Astrocyte (in vitro differentiated cells and primary cell): ENCODE results near the gene PDCD10. TPM values are rescaled to one million over a fixed set of nuclear protein-coding genes. Genes with fewer than 3 reads are reported as not detected.
A peak's percentile ranks its signal among the peaks of the same experiment; 100 is the strongest.

Experiments
- DNase-seq: peaks from one replicate; pipeline ENCODE4 v3.0.0-alpha.2; 2010; ENCODE audit warnings: low read depth
- FAIRE-seq: peaks from 2 replicates; lab custom pipeline; 2011; peaks lifted over from hg19 to GRCh38; lab: Jason Lieb, UNC
- H2AFZ ChIP-seq: 2 replicates; pipeline ENCODE4 v1.6.0; 2012; ENCODE audit warnings: low read depth, low read length, inconsistent platforms
- H3K27ac ChIP-seq: 2 replicates; pipeline ENCODE4 v1.5.1; 2011; ENCODE audit warnings: low read depth, low read length, inconsistent platforms
- H3K27me3 ChIP-seq: 2 replicates; pipeline ENCODE4 v1.6.0; 2011; ENCODE audit warnings: low read length, inconsistent platforms; ENCODE audit not compliant: insufficient read depth
- H3K36me3 ChIP-seq: 2 replicates; pipeline ENCODE4 v1.5.1; 2011; ENCODE audit warnings: low read length, inconsistent platforms; ENCODE audit not compliant: insufficient read depth
- H3K4me1 ChIP-seq: 2 replicates; pipeline ENCODE4 v1.5.1; 2011; ENCODE audit warnings: low read length, inconsistent platforms; ENCODE audit not compliant: insufficient read depth
- H3K4me2 ChIP-seq: 2 replicates; pipeline ENCODE4 v1.6.0; 2012; ENCODE audit warnings: low read length, inconsistent platforms
- H3K4me3 ChIP-seq: 2 replicates; pipeline ENCODE4 v1.5.1; 2011; ENCODE audit warnings: low read depth, mild to moderate bottlenecking, low read length, inconsistent platforms; ENCODE audit not compliant: insufficient read depth
- H3K79me2 ChIP-seq: 2 replicates; pipeline ENCODE4 v1.6.0; 2012; ENCODE audit warnings: mild to moderate bottlenecking, low read length, inconsistent platforms; ENCODE audit not compliant: insufficient read depth
- H3K9ac ChIP-seq: 2 replicates; pipeline ENCODE4 v1.6.0; 2012; ENCODE audit warnings: mild to moderate bottlenecking, low read length, inconsistent platforms
- H3K9me3 ChIP-seq: 2 replicates; pipeline ENCODE4 v1.5.1; 2012; ENCODE audit warnings: low read depth, mild to moderate bottlenecking, low read length, inconsistent platforms; ENCODE audit not compliant: insufficient read depth
- H4K20me1 ChIP-seq: 2 replicates; pipeline ENCODE4 v1.6.0; 2012; ENCODE audit warnings: low read length, inconsistent platforms; ENCODE audit not compliant: insufficient read depth
- H3K27ac Mint-ChIP-seq: one replicate; pipeline ENCODE4 v1.8.0; 2021; ENCODE audit warnings: mild to moderate bottlenecking, mixed read lengths; ENCODE audit not compliant: unreplicated experiment
- H3K27me3 Mint-ChIP-seq: one replicate; pipeline ENCODE4 v1.8.0; 2021; ENCODE audit warnings: low read depth, mixed read lengths; ENCODE audit not compliant: unreplicated experiment
- H3K36me3 Mint-ChIP-seq: one replicate; pipeline ENCODE4 v1.8.0; 2021; ENCODE audit warnings: low read depth, mixed read lengths; ENCODE audit not compliant: unreplicated experiment
- H3K4me1 Mint-ChIP-seq: one replicate; pipeline ENCODE4 v1.8.0; 2021; ENCODE audit warnings: low read depth, mixed read lengths; ENCODE audit not compliant: unreplicated experiment
- H3K4me3 Mint-ChIP-seq: one replicate; pipeline ENCODE4 v1.8.0; 2021; ENCODE audit warnings: mild to moderate bottlenecking, moderate library complexity, mixed read lengths; ENCODE audit not compliant: unreplicated experiment
- H3K9me3 Mint-ChIP-seq: one replicate; pipeline ENCODE4 v1.8.0; 2021; ENCODE audit warnings: mild to moderate bottlenecking, mixed read lengths; ENCODE audit not compliant: unreplicated experiment
- EZH2 ChIP-seq: IDR thresholded peaks from 2 replicates; pipeline ENCODE4 v1.6.1; 2012; ENCODE audit warnings: mild to moderate bottlenecking, low read length, inconsistent platforms; ENCODE audit not compliant: insufficient read depth
- total RNA-seq: library from RNA; stranded (reverse); gene quantifications from 2 replicates; pipeline ENCODE4 v1.2.1, GENCODE V29; 2021
- TF ChIP-seq, protein P1 (sequence below): IDR thresholded peaks from 2 replicates; pipeline ENCODE4 v1.5.1; 2011; ENCODE audit warnings: low read depth, mild to moderate bottlenecking, inconsistent platforms, low read length, moderate library complexity; ENCODE audit not compliant: insufficient read depth

PDCD10 gene
- total RNA-seq, 1 donor from 2014 or later, result 66.9 TPM

DNA sequence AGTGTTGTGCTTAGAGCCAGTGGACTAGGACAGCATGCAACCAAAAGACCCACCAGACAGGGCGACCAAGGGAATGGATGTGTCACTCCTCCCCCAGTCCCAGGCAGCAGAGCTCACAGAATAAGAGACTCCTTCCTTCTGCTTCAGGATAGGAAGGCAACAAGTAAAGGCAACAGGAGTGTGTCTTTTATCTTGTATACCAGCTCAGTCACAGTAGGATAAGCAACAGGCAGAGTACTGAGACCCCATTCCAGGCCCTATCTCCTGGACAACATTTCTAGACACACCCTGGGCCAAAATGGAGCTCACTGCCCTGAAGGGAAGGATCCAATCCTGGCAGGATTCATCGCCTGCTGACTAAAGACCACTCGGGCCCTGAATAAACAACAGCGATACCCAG, 25.0 kb downstream of the PDCD10 start:
- Histone ChIP-seq H4K20me1 (peaks cover 70% of the 10 kb centered on the region), H3K9ac (no peak overlapping the region), H3K4me3 (no peak overlapping the region), H3K4me2 (no peak overlapping the region), H3K9me3 (no peaks in the 10 kb centered on the region), H3K27ac (no peak overlapping the region), H3K27me3 (no peaks in the 10 kb centered on the region), H3K79me2 (peaks cover 67% of the 10 kb centered on the region), H2AFZ (no peak overlapping the region), H3K4me1 (no peaks in the 10 kb centered on the region), H3K36me3 (no peaks in the 10 kb centered on the region)
- FAIRE-seq, result no peak
- Mint-ChIP-seq H3K4me3 (no peak overlapping the region), H3K4me1 (peaks cover 21% of the 10 kb centered on the region), H3K27ac (no peak overlapping the region), H3K36me3 (peaks cover 14% of the 10 kb centered on the region), H3K9me3 (peaks cover 3% of the 10 kb centered on the region), H3K27me3 (no peaks in the 10 kb centered on the region)
- DNase-seq, result no peak
- TF ChIP-seq EZH2, result no peak
- TF ChIP-seq, protein P1, sequence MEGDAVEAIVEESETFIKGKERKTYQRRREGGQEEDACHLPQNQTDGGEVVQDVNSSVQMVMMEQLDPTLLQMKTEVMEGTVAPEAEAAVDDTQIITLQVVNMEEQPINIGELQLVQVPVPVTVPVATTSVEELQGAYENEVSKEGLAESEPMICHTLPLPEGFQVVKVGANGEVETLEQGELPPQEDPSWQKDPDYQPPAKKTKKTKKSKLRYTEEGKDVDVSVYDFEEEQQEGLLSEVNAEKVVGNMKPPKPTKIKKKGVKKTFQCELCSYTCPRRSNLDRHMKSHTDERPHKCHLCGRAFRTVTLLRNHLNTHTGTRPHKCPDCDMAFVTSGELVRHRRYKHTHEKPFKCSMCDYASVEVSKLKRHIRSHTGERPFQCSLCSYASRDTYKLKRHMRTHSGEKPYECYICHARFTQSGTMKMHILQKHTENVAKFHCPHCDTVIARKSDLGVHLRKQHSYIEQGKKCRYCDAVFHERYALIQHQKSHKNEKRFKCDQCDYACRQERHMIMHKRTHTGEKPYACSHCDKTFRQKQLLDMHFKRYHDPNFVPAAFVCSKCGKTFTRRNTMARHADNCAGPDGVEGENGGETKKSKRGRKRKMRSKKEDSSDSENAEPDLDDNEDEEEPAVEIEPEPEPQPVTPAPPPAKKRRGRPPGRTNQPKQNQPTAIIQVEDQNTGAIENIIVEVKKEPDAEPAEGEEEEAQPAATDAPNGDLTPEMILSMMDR, result no peak

DNA sequence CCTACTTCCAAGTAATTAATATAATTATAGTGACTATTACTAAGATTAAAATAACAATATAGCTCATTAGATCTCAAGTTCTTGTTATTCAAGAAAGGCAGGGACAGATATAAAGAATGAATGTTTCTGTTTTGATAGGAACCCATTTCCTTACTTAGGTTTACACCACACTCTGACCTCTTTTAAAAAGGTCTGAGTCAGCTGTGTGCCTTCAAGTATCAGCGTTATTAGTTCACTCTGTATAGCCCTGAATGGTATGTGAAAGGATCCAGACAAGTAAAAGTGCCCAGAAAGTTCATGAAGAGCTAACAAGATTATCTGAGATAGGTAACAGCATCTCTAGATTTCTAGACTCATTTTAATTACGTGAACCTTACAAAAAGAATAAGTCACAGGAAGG, 28.9 kb downstream of the PDCD10 start:
- Histone ChIP-seq H3K9me3 (no peaks in the 10 kb centered on the region), H3K27ac (no peak overlapping the region), H3K4me3 (no peak overlapping the region), H2AFZ (no peak overlapping the region), H3K79me2 (peaks cover 31% of the 10 kb centered on the region), H3K27me3 (no peaks in the 10 kb centered on the region), H3K9ac (no peak overlapping the region), H4K20me1 (peaks cover 43% of the 10 kb centered on the region), H3K36me3 (peaks cover 4% of the 10 kb centered on the region), H3K4me1 (no peaks in the 10 kb centered on the region), H3K4me2 (no peak overlapping the region)
- FAIRE-seq, result no peak
- H3K27me3 Mint-ChIP-seq, result no peaks in the 10 kb centered on the region
- no peak overlapping the region for H3K4me3 Mint-ChIP-seq
- peaks cover 13% of the 10 kb centered on the region for H3K36me3 Mint-ChIP-seq
- no peaks in the 10 kb centered on the region for H3K9me3 Mint-ChIP-seq
- H3K4me1 Mint-ChIP-seq, result peaks cover 15% of the 10 kb centered on the region
- TF ChIP-seq, protein P1, result no peak
- TF ChIP-seq EZH2, result no peak
- DNase-seq, result peak; percentile 38
- no peak overlapping the region for H3K27ac Mint-ChIP-seq

DNA sequence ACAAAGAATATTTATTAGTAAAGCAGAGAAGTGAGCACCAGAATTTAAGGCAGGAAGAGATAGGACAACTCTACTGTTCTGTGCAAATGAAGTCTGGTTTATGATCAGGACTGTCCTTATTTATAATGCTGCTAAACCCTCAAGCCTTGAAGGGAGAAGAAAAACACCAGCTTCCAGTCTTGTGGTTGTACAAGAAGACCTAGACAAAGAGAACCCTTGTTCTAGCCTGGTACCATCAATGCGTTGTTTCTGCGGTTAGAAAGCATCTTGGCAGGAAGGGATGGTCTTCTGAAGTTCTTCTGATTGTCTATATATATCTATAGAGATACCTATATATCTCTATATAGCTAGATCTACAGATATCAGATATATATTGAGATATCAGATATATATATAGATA, 33.8 kb downstream of the PDCD10 start:
- Mint-ChIP-seq H3K27ac (no peak overlapping the region), H3K27me3 (no peaks in the 10 kb centered on the region), H3K4me1 (peaks cover 5% of the 10 kb centered on the region), H3K4me3 (no peak overlapping the region), H3K36me3 (peaks cover 5% of the 10 kb centered on the region), H3K9me3 (no peaks in the 10 kb centered on the region)
- no peak overlapping the region for H3K9ac ChIP-seq
- H3K27me3 ChIP-seq, result no peaks in the 10 kb centered on the region
- no peak for FAIRE-seq
- no peak for DNase-seq
- no peak overlapping the region for H3K4me2 ChIP-seq
- peaks cover 6% of the 10 kb centered on the region for H3K79me2 ChIP-seq
- no peak for TF ChIP-seq EZH2
- TF ChIP-seq, protein P1, result no peak
- peaks cover 4% of the 10 kb centered on the region for H3K36me3 ChIP-seq
- no peak overlapping the region for H3K4me3 ChIP-seq
- H3K27ac ChIP-seq, result no peak overlapping the region
- H2AFZ ChIP-seq, result no peak overlapping the region
- H3K4me1 ChIP-seq, result no peaks in the 10 kb centered on the region
- H4K20me1 ChIP-seq, result peaks cover 18% of the 10 kb centered on the region
- no peaks in the 10 kb centered on the region for H3K9me3 ChIP-seq
